ENCODE data around the gene TDRD7.

The TDRD7 gene

DNA sequence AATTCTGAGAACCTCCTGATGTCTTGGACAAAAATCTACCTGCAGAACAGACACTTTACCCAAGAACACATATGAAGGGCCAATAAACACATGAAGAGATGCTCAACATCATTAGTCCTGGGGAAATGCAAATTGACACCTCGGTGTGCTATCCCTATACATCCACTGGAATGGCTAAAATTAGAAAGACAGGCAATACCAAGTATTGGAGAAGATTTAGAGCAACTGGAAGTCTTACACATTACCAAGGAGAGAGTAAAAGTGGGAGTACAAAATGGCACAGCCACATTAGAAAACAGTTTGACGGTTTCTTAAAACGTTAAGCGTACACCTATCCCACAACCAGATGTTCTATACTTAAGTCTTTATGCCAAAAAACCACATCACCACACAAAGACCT is 3.3 kb upstream of the TDRD7 start:
- Histone ChIP-seq H3K4me3 (ENCODE audit: low read depth, low read length, poor library complexity, severe bottlenecking) (no peak overlapping the region), H3K36me3 (ENCODE audit: insufficient read depth, low read length) (no peaks in the 10 kb centered on the region), H3K79me2 (ENCODE audit: insufficient read depth, low read length) (no peaks in the 10 kb centered on the region), H2AFZ (ENCODE audit: low read length) (no peak overlapping the region), H3K4me2 (ENCODE audit: low read length) (no peak overlapping the region), H3K27ac (ENCODE audit: low read depth, low read length, poor library complexity, severe bottlenecking) (no peak overlapping the region), H3K9me3 (ENCODE audit: low read length) (no peaks in the 10 kb centered on the region), H3K9ac (ENCODE audit: low read length) (no peak overlapping the region), H3K4me1 (ENCODE audit: insufficient read depth, low read length, severe bottlenecking) (peaks cover 14% of the 10 kb centered on the region), H3K9me2 (ENCODE audit: low read depth, low read length) (no peaks in the 10 kb centered on the region), H3F3A (ENCODE audit: insufficient read depth, low read length) (no peaks in the 10 kb centered on the region), H3K27me3 (ENCODE audit: insufficient read depth, low read length) (no peaks in the 10 kb centered on the region), H4K20me1 (ENCODE audit: insufficient read depth, low read length) (no peaks in the 10 kb centered on the region)
- TF ChIP-seq EZH2 (IDR thresholded peaks at IDR 0.05; ENCODE audit: borderline replicate concordance, low read length), result no peak
- TF ChIP-seq, protein P1, sequence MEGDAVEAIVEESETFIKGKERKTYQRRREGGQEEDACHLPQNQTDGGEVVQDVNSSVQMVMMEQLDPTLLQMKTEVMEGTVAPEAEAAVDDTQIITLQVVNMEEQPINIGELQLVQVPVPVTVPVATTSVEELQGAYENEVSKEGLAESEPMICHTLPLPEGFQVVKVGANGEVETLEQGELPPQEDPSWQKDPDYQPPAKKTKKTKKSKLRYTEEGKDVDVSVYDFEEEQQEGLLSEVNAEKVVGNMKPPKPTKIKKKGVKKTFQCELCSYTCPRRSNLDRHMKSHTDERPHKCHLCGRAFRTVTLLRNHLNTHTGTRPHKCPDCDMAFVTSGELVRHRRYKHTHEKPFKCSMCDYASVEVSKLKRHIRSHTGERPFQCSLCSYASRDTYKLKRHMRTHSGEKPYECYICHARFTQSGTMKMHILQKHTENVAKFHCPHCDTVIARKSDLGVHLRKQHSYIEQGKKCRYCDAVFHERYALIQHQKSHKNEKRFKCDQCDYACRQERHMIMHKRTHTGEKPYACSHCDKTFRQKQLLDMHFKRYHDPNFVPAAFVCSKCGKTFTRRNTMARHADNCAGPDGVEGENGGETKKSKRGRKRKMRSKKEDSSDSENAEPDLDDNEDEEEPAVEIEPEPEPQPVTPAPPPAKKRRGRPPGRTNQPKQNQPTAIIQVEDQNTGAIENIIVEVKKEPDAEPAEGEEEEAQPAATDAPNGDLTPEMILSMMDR (IDR thresholded peaks at IDR 0.05; ENCODE audit: low read length), result no peak

DNA sequence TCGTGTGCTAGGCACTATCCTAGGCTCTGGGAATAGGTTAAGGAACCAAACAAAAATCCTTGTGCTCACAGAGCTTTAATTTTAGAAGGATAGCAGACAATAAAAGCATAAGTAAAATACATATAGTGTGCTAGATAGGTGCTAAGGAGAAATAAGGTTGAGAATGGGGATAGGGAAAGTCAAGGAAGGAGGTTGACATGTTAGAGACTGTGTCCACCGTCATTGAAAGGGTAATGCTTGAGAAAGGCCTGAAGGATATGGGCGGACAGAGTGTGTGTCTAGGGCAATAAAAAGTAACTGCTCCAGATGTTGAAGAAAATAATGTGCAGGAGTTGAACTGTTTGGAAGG is 482 bp upstream of the TDRD7 start:
- Histone ChIP-seq H3K9me3 (ENCODE audit: low read length) (no peaks in the 10 kb centered on the region), H3K36me3 (ENCODE audit: insufficient read depth, low read length) (no peaks in the 10 kb centered on the region), H3K4me1 (ENCODE audit: insufficient read depth, low read length, severe bottlenecking) (peaks cover 14% of the 10 kb centered on the region), H2AFZ (ENCODE audit: low read length) (0 out of 2 replicates have a peak overlapping the region, but pooled peaks have one; percentile 23), H3K79me2 (ENCODE audit: insufficient read depth, low read length) (no peaks in the 10 kb centered on the region), H3K9me2 (ENCODE audit: low read depth, low read length) (no peaks in the 10 kb centered on the region), H3K9ac (ENCODE audit: low read length) (peak overlapping the region; percentile 51; the same call in 1 of the 2 replicates), H3K4me3 (ENCODE audit: low read depth, low read length, poor library complexity, severe bottlenecking) (peak overlapping the region; percentile 73), H3K27ac (ENCODE audit: low read depth, low read length, poor library complexity, severe bottlenecking) (no peak overlapping the region), H4K20me1 (ENCODE audit: insufficient read depth, low read length) (no peaks in the 10 kb centered on the region), H3K4me2 (ENCODE audit: low read length) (peak overlapping the region; percentile 65), H3K27me3 (ENCODE audit: insufficient read depth, low read length) (no peaks in the 10 kb centered on the region), H3F3A (ENCODE audit: insufficient read depth, low read length) (no peaks in the 10 kb centered on the region)
- no peak for TF ChIP-seq EZH2 (IDR thresholded peaks at IDR 0.05; ENCODE audit: borderline replicate concordance, low read length)
- TF ChIP-seq, protein P1 (IDR thresholded peaks at IDR 0.05; ENCODE audit: low read length), result no peak

DNA sequence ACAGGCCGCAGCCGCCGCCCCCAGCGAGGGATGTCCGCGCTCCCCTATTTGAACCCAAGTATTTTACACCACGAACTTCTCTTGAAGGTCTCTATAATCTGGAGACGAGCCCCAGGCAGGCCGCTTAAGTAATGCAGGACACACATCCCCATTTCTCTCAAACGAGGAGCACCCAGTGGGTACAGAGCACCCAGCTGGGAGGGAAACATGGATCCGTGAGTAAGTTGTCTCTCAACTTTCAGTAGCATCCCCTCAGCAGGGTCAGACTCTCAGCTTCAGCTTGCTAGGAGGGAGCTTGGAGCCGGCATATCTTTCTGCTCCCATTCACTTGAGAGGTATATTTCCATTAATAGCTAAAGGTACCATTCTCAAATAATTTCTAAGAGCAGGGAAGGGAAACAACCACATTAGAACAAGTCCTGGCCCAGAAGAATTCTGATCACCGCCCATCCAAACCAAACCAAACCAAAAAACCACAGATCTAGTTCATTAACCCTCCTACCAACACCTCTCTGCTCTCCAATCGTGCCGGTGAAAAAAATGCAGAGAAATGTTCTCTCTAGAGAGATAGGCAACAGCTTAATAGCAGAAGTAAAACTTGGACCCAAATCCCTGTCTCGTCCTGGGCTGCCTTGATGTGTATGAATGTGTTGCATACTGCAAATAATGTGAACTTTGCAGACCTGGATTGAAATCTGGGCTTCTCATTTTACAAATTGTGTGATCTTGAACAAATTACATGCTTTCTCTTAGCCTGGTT is 910 bp downstream of the TDRD7 start:
- Histone ChIP-seq H3K79me2 (ENCODE audit: insufficient read depth, low read length) (no peaks in the 10 kb centered on the region), H2AFZ (ENCODE audit: low read length) (no peak overlapping the region), H3K9me2 (ENCODE audit: low read depth, low read length) (no peaks in the 10 kb centered on the region), H3K4me3 (ENCODE audit: low read depth, low read length, poor library complexity, severe bottlenecking) (peak overlapping the region; percentile 73), H3K9me3 (ENCODE audit: low read length) (no peaks in the 10 kb centered on the region), H3F3A (ENCODE audit: insufficient read depth, low read length) (no peaks in the 10 kb centered on the region), H3K9ac (ENCODE audit: low read length) (peak overlapping the region; percentile 64; the same call in 1 of the 2 replicates), H3K4me2 (ENCODE audit: low read length) (peak overlapping the region; percentile 65), H3K27ac (ENCODE audit: low read depth, low read length, poor library complexity, severe bottlenecking) (no peak overlapping the region), H3K27me3 (ENCODE audit: insufficient read depth, low read length) (no peaks in the 10 kb centered on the region), H3K4me1 (ENCODE audit: insufficient read depth, low read length, severe bottlenecking) (peaks cover 14% of the 10 kb centered on the region), H3K36me3 (ENCODE audit: insufficient read depth, low read length) (no peaks in the 10 kb centered on the region), H4K20me1 (ENCODE audit: insufficient read depth, low read length) (no peaks in the 10 kb centered on the region)
- TF ChIP-seq, protein P1 (IDR thresholded peaks at IDR 0.05; ENCODE audit: low read length), result no peak
- no peak for TF ChIP-seq EZH2 (IDR thresholded peaks at IDR 0.05; ENCODE audit: borderline replicate concordance, low read length)

All from OCI-LY1 (cell line).